Measurements from ENCODE around the gene BABAM2.

Gene BABAM2

GRCh38 chr2:28053597-28053996 is 163.1 kb downstream of the BABAM2 start:
- H3K27ac ChIP-seq: no peak overlapping the region
- TF ChIP-seq CTCF (conservative IDR thresholded peaks at IDR 0.05): no peak

GRCh38 chr2:28054916-28055315 is 164.4 kb downstream of the BABAM2 start:
- H3K27ac ChIP-seq: no peak overlapping the region
- no peak for TF ChIP-seq CTCF (conservative IDR thresholded peaks at IDR 0.05)

- H3K27ac ChIP-seq: no peak overlapping the region
- no peak for TF ChIP-seq CTCF (conservative IDR thresholded peaks at IDR 0.05)
Observed at GRCh38 chr2:28055325-28055970, 164.9 kb downstream of the BABAM2 start.

- no peak overlapping the region for H3K27ac ChIP-seq
- no peak for TF ChIP-seq CTCF (conservative IDR thresholded peaks at IDR 0.05)
Observed at GRCh38 chr2:28058791-28059190, 168.3 kb downstream of the BABAM2 start.

GRCh38 chr2:28062867-28063266 is 172.3 kb downstream of the BABAM2 start:
- no peak for TF ChIP-seq CTCF (conservative IDR thresholded peaks at IDR 0.05)

GRCh38 chr2:28063492-28063962 is 173.0 kb downstream of the BABAM2 start:
- no peak for TF ChIP-seq CTCF (conservative IDR thresholded peaks at IDR 0.05)
- no peak overlapping the region for H3K27ac ChIP-seq

More at GRCh38 chr2:28062867-28063266, 172.3 kb downstream of the BABAM2 start:
- H3K27ac ChIP-seq: no peak overlapping the region

- TF ChIP-seq CTCF (conservative IDR thresholded peaks at IDR 0.05): no peak
- no peak overlapping the region for H3K27ac ChIP-seq
Observed at GRCh38 chr2:28067602-28068001, 177.1 kb downstream of the BABAM2 start.

All from VCaP (cell line).